Measurements from ENCODE around the gene OPN3.
A peak's percentile ranks its signal among the peaks of the same experiment; 100 is the strongest.

The OPN3 gene

GRCh38 chr1:241645199-241645598, 5.0 kb upstream of the OPN3 start:
- DNase-seq = no peak

- no peak for DNase-seq
Observed at GRCh38 chr1:241644259-241644658, 4.1 kb upstream of the OPN3 start.

- no peak for DNase-seq
Observed at GRCh38 chr1:241642593-241642944, 2.4 kb upstream of the OPN3 start.

GRCh38 chr1:241641773-241642592, 1.8 kb upstream of the OPN3 start:
- DNase-seq = no peak

- no peak for DNase-seq
Observed at GRCh38 chr1:241640867-241641622, 876 bp upstream of the OPN3 start.

GRCh38 chr1:241639623-241640148, 483 bp downstream of the OPN3 start:
- DNase-seq = peak; percentile 49

GRCh38 chr1:241638909-241639622, 1.1 kb downstream of the OPN3 start:
- DNase-seq = no peak

- DNase-seq = no peak
Observed at GRCh38 chr1:241638099-241638682, 2.0 kb downstream of the OPN3 start.

- DNase-seq = no peak
Observed at GRCh38 chr1:241637604-241638003, 2.6 kb downstream of the OPN3 start.

- DNase-seq = no peak
Observed at GRCh38 chr1:241637046-241637590, 3.1 kb downstream of the OPN3 start.

- DNase-seq = no peak
Observed at GRCh38 chr1:241636291-241636690, 3.9 kb downstream of the OPN3 start.

GRCh38 chr1:241635556-241636152, 4.5 kb downstream of the OPN3 start:
- DNase-seq = no peak

- DNase-seq = no peak
Observed at GRCh38 chr1:241632987-241633386, 7.2 kb downstream of the OPN3 start.

GRCh38 chr1:241631674-241632073, 8.5 kb downstream of the OPN3 start:
- no peak for DNase-seq

GRCh38 chr1:241630899-241631298, 9.3 kb downstream of the OPN3 start:
- DNase-seq = no peak

GRCh38 chr1:241630476-241630875, 9.7 kb downstream of the OPN3 start:
- DNase-seq = no peak

- no peak for DNase-seq
Observed at GRCh38 chr1:241630005-241630404, 10.2 kb downstream of the OPN3 start.

GRCh38 chr1:241627453-241628259, 12.5 kb downstream of the OPN3 start:
- no peak for DNase-seq

GRCh38 chr1:241624935-241625334, 15.2 kb downstream of the OPN3 start:
- no peak for DNase-seq

GRCh38 chr1:241622669-241623068, 17.5 kb downstream of the OPN3 start:
- DNase-seq = no peak

GRCh38 chr1:241617426-241617825, 22.7 kb downstream of the OPN3 start:
- DNase-seq = no peak
